HG03457 (cell line): ENCODE data around the gene COL18A1.
"Not testable (repeated sequence)": the region's sequence is repeated elsewhere in the genome, so short reads cannot be mapped to it uniquely, and the experiment has no call there.

Source experiments
- ATAC-seq: cut with Tn5 transposase; IDR thresholded peaks from one replicate; pipeline ENCODE4 v1.9.1; 2021; ENCODE audit warnings: moderate number of reproducible peaks; ENCODE audit not compliant: unreplicated experiment

COL18A1 gene

DNA sequence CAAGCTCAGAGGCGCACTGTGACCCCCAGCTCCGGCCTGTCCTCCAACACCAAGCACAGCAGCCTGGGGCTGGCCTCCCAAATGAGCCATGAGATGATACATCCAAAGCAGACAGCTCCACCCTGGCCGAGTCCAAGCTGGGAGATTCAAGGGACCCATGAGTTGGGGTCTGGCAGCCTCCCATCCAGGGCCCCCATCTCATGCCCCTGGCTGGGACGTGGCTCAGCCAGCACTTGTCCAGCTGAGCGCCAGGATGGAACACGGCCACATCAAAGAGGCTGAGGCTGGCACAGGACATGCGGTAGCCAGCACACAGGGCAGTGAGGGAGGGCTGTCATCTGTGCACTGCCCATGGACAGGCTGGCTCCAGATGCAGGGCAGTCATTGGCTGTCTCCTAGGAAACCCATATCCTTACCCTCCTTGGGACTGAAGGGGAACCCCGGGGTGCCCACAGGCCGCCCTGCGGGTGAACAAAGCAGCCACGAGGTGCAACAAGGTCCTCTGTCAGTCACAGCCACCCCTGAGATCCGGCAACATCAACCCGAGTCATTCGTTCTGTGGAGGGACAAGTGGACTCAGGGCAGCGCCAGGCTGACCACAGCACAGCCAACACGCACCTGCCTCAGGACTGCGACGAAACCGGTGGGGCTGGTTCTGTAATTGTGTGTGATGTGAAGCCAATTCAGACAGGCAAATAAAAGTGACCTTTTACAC lies 108.2 kb downstream of the COL18A1 start:
- no peak for ATAC-seq

DNA sequence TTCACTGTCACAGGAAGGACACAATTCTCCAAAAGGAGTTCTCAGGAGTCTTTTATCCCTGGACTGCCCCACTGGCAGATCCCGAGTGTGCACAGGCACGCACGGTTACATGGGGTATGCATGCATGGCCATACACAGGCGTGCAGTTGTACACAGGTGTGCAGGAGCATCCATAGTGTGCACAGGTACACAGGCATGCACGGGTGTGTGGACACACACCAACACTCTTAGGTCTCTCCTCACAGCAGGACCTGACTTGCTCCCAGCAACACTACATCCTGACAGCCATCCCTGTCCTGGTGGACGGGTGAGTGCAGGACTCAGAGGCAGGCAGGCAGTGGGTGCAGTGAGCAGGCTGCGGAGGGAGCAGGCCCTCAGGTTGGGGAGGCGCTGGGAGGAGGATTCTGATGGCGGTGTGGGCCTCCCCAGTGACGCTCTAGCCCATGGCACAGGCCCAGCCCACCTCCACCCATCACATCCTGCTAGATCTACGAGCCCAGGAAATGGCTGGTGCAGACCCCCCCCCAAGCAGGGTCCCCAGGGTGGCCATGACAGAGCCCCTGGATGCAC lies 108.9 kb downstream of the COL18A1 start:
- no peak for ATAC-seq

- no peak for ATAC-seq
Measured at GRCh38 chr21:45514311-45515021, 109.5 kb downstream of the COL18A1 start.

GRCh38 chr21:45515241-45516061 lies 110.5 kb downstream of the COL18A1 start:
- no peak for ATAC-seq

GRCh38 chr21:45516071-45516670 lies 111.2 kb downstream of the COL18A1 start:
- no peak for ATAC-seq

GRCh38 chr21:45516671-45517151 lies 111.7 kb downstream of the COL18A1 start:
- no peak for ATAC-seq

DNA sequence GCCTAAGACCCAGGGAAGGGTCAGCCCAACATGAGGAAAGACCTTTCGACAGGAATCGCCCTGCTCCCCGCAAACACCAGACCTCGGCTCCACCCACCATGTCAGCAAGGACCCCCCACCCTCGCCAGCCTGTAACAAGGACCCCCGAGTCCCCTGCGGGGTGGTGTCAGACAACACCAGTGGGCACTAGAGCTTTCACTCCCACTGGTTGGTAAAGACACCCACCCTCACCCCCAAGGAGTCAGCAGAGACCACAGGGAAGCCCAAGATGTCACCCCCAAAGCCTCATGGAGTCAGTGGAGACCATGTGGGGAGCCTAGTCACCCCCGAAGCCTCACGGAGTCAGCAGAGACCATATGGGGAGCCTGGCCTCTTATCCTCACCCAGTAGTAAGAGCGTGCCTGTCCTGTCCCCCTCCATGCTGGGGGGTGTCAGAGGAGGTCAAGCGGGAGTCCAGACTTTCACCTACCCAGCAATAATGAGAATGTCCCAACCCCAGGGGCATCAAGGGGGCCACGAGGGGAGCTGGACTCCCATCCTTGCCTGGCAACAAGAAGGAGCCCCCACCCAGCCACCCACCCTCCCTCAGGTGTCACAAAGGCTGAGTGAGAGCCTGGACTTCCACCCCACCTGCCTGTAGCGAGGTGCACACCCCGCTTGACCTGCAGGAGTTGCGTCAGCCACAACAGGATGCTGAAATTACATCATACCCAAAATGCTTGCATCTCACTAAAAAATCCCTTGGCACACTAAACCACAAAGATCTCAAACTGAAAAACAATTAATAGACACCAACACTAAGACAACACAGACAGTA lies 112.5 kb downstream of the COL18A1 start:
- ATAC-seq, result no peak

DNA sequence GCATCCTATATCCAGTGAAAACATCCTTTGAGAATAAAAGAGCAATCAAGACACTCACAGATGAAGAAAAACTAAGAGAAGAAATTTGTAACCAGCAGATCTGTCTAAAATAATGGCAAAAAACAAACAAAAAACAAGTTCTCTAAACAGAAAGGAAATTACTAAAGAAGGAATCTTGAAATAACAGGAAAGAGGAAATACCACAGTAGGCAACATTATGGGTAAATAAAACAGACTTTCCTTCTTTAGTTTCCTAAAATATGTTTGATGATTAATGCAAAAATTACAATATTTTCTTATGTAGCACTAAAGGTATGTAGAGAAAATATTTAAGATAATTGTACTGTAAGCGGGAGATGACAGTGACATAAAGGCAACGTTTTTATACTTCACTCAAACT lies 113.8 kb downstream of the COL18A1 start:
- no peak for ATAC-seq

DNA sequence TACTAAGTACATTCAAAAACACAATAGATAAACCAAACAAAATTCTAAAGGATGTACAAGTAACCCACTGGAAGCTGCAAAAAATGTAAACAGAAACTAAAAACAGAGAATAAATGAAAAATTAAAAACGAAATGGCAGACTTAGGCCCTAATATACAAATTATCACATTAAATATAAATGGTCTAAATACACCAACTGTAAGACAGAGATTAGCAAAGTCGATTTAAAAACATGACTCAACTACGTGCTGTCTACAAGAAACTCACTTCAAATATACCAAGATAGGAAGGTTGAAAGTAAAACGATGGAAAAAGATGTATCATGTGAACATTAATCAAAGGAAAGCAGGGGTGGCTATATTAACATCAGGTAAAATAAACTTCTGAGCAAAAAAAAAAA lies 114.2 kb downstream of the COL18A1 start:
- no peak for ATAC-seq

DNA sequence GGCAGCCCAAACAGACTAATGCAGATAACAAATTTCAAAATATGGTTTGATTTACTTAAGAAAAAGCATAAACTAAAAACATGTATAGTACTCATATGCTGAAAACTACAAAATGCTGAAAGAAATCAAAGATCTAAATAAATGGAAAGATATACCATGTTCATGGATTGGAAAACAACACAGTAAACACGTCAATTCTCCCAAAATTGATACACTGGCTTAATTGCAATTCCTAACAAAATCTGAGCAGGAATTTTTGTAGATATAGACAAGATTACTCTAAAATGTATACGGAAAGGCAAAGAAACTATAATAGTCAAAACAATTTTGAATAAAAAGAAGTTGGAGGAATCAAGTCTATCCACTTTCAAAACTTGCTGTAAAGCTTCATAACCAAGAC lies 116.3 kb downstream of the COL18A1 start:
- no peak for ATAC-seq

GRCh38 chr21:45522381-45522780 lies 117.4 kb downstream of the COL18A1 start:
- no peak for ATAC-seq

GRCh38 chr21:45522986-45523385 lies 118.0 kb downstream of the COL18A1 start:
- no peak for ATAC-seq

GRCh38 chr21:45523411-45524101 lies 118.6 kb downstream of the COL18A1 start:
- no peak for ATAC-seq

DNA sequence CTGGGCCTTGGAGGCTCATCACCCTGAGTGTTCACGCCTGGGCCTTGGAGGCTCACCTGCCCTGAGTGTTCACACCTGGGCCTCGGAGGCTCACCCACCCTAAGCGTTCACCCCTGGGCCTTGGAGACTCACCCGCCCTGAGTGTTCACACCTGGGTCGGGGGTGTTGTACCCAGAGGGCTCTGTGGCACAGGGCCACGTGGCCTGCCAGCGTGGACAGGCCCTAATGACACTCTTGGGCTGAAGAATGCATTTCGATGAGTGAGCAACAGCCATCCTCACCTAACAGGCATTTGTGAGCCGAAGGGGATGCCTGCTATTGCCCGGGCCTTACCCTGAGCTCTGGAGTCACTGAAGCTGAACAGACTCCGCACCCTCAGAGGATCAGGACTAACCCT lies 119.8 kb downstream of the COL18A1 start:
- no peak for ATAC-seq

GRCh38 chr21:45525153-45525909 lies 120.4 kb downstream of the COL18A1 start:
- no peak for ATAC-seq

- no peak for ATAC-seq
Measured at GRCh38 chr21:45525910-45526306, 120.9 kb downstream of the COL18A1 start.

GRCh38 chr21:45527151-45527999 lies 122.4 kb downstream of the COL18A1 start:
- ATAC-seq, result not testable (repeated sequence)
